ENCODE data around the gene TACC2.

The TACC2 gene

GRCh38 chr10:122116331-122116730, 127.4 kb downstream of the TACC2 start:
- DNase-seq (ENCODE audit: extremely low read depth in 1 of 2, low read depth in 1 of 2) = no peak

- no peak for DNase-seq (ENCODE audit: extremely low read depth in 1 of 2, low read depth in 1 of 2)
Observed at GRCh38 chr10:122117475-122117874, 128.5 kb downstream of the TACC2 start.

- no peak for DNase-seq (ENCODE audit: extremely low read depth in 1 of 2, low read depth in 1 of 2)
Observed at GRCh38 chr10:122120008-122120744, 131.2 kb downstream of the TACC2 start.

- DNase-seq (ENCODE audit: extremely low read depth in 1 of 2, low read depth in 1 of 2) = no peak
Observed at GRCh38 chr10:122121059-122121458, 132.1 kb downstream of the TACC2 start.

GRCh38 chr10:122122493-122122892, 133.5 kb downstream of the TACC2 start:
- DNase-seq (ENCODE audit: extremely low read depth in 1 of 2, low read depth in 1 of 2) = no peak

GRCh38 chr10:122123186-122123585, 134.2 kb downstream of the TACC2 start:
- no peak for DNase-seq (ENCODE audit: extremely low read depth in 1 of 2, low read depth in 1 of 2)

- DNase-seq (ENCODE audit: extremely low read depth in 1 of 2, low read depth in 1 of 2) = no peak
Observed at GRCh38 chr10:122124342-122124741, 135.4 kb downstream of the TACC2 start.

- DNase-seq (ENCODE audit: extremely low read depth in 1 of 2, low read depth in 1 of 2) = no peak
Observed at GRCh38 chr10:122124808-122125207, 135.8 kb downstream of the TACC2 start.

GRCh38 chr10:122126763-122127659, 138.0 kb downstream of the TACC2 start:
- DNase-seq (ENCODE audit: extremely low read depth in 1 of 2, low read depth in 1 of 2) = no peak

- no peak for DNase-seq (ENCODE audit: extremely low read depth in 1 of 2, low read depth in 1 of 2)
Observed at GRCh38 chr10:122127943-122128342, 139.0 kb downstream of the TACC2 start.

- no peak for DNase-seq (ENCODE audit: extremely low read depth in 1 of 2, low read depth in 1 of 2)
Observed at GRCh38 chr10:122128357-122128756, 139.4 kb downstream of the TACC2 start.

GRCh38 chr10:122130474-122131110, 141.6 kb downstream of the TACC2 start:
- no peak for DNase-seq (ENCODE audit: extremely low read depth in 1 of 2, low read depth in 1 of 2)

GRCh38 chr10:122132331-122132755, 143.4 kb downstream of the TACC2 start:
- no peak for DNase-seq (ENCODE audit: extremely low read depth in 1 of 2, low read depth in 1 of 2)

GRCh38 chr10:122132882-122133565, 144.1 kb downstream of the TACC2 start:
- DNase-seq (ENCODE audit: extremely low read depth in 1 of 2, low read depth in 1 of 2) = no peak

- DNase-seq (ENCODE audit: extremely low read depth in 1 of 2, low read depth in 1 of 2) = no peak
Observed at GRCh38 chr10:122135251-122136025, 146.5 kb downstream of the TACC2 start.

- DNase-seq (ENCODE audit: extremely low read depth in 1 of 2, low read depth in 1 of 2) = no peak
Observed at GRCh38 chr10:122138831-122139625, 150.1 kb downstream of the TACC2 start.

GRCh38 chr10:122139627-122140170, 150.7 kb downstream of the TACC2 start:
- DNase-seq (ENCODE audit: extremely low read depth in 1 of 2, low read depth in 1 of 2) = no peak

- DNase-seq (ENCODE audit: extremely low read depth in 1 of 2, low read depth in 1 of 2) = no peak
Observed at GRCh38 chr10:122140461-122140902, 151.5 kb downstream of the TACC2 start.
